Activated CD8-positive, alpha-beta T cell treated with anti-CD3 and anti-CD28 coated beads, Interleukin-2, amount 10 ng/mL, durations not matched to agents 7 days and 5 days (primary cell): ENCODE measurements around the gene DGKB. TPM values are rescaled to one million over a fixed set of nuclear protein-coding genes. Genes with fewer than 3 reads are reported as not detected.

ENCODE experiments used
- ATAC-seq: fragments of 150-1000 bp; cut with Tn5 transposase; one replicate; pipeline ENCODE4 v1.10.0; 2021; ENCODE audit warnings: moderate library complexity
- CTCF ChIA-PET: fragments of 350-600 bp; sonication (Branson Sonifier 250); formaldehyde crosslinking; loops from one replicate; lab custom pipeline; 2021; ENCODE audit warnings: antibody characterized with exemption; lab: Charles Lee
- POLR2A ChIA-PET: fragments of 350-600 bp; sonication (Branson Sonifier 250); formaldehyde crosslinking; loops from one replicate; lab custom pipeline; 2021; ENCODE audit warnings: antibody characterized with exemption; lab: Charles Lee
- DNase-seq: peaks from one replicate; pipeline ENCODE4 v3.0.0-alpha.2; 2020
- H3K27ac Mint-ChIP-seq: one replicate; pipeline ENCODE4 v1.8.0; 2021; ENCODE audit warnings: mild to moderate bottlenecking, mixed read lengths
- H3K27me3 Mint-ChIP-seq: one replicate; pipeline ENCODE4 v1.8.0; 2021; ENCODE audit warnings: low read depth, mixed read lengths
- H3K36me3 Mint-ChIP-seq: one replicate; pipeline ENCODE4 v1.8.0; 2021; ENCODE audit warnings: low read depth, mixed read lengths
- H3K4me1 Mint-ChIP-seq: one replicate; pipeline ENCODE4 v1.8.0; 2021; ENCODE audit warnings: low read depth, mixed read lengths
- H3K4me3 Mint-ChIP-seq: one replicate; pipeline ENCODE4 v1.8.0; 2021; ENCODE audit warnings: mild to moderate bottlenecking, mixed read lengths
- H3K9me3 Mint-ChIP-seq: one replicate; pipeline ENCODE4 v1.8.0; 2022; ENCODE audit warnings: mixed read lengths; ENCODE audit not compliant: insufficient read depth
- total RNA-seq, 2 experiments: library from RNA; stranded (reverse); gene quantifications; one replicate each; pipeline ENCODE4 v1.2.3, GENCODE V29; 2021

Gene DGKB
- total RNA-seq, 2 experiments from 2014 or later, result not detected

GRCh38 chr7:14236834-14237233, 665.7 kb downstream of the DGKB start:
- DNase-seq, result no peak
- no peak for ATAC-seq
- no peaks in the 10 kb centered on the region for H3K4me1 Mint-ChIP-seq
- H3K36me3 Mint-ChIP-seq, result no peaks in the 10 kb centered on the region
- no peaks in the 10 kb centered on the region for H3K27me3 Mint-ChIP-seq
- POLR2A ChIA-PET, result no interaction called here
- CTCF ChIA-PET, result no interaction called here
- H3K9me3 Mint-ChIP-seq, result no peaks in the 10 kb centered on the region
- H3K27ac Mint-ChIP-seq, result no peak overlapping the region
- no peak overlapping the region for H3K4me3 Mint-ChIP-seq

GRCh38 chr7:14235056-14235455, 667.5 kb downstream of the DGKB start:
- Mint-ChIP-seq H3K27ac (no peak overlapping the region), H3K4me3 (no peak overlapping the region), H3K36me3 (no peaks in the 10 kb centered on the region), H3K9me3 (no peaks in the 10 kb centered on the region), H3K4me1 (no peaks in the 10 kb centered on the region), H3K27me3 (no peaks in the 10 kb centered on the region)
- ChIA-PET POLR2A (no interaction called here), CTCF (no interaction called here)
- DNase-seq (no peak), ATAC-seq (no peak)

- H3K4me3 Mint-ChIP-seq, result no peak overlapping the region
- ATAC-seq (no peak), DNase-seq (no peak)
- no peaks in the 10 kb centered on the region for H3K36me3 Mint-ChIP-seq
- no peaks in the 10 kb centered on the region for H3K4me1 Mint-ChIP-seq
- POLR2A ChIA-PET, result no interaction called here
- CTCF ChIA-PET, result no interaction called here
- H3K27me3 Mint-ChIP-seq, result no peaks in the 10 kb centered on the region
- peaks cover 2% of the 10 kb centered on the region for H3K9me3 Mint-ChIP-seq
- no peak overlapping the region for H3K27ac Mint-ChIP-seq
These were observed 668.6 kb downstream of the DGKB start for GRCh38 chr7:14233868-14234369.

- H3K4me3 Mint-ChIP-seq, result no peak overlapping the region
- CTCF ChIA-PET, result no interaction called here
- peaks cover 2% of the 10 kb centered on the region for H3K9me3 Mint-ChIP-seq
- no peak overlapping the region for H3K27ac Mint-ChIP-seq
- DNase-seq, result no peak
- ATAC-seq, result no peak
- H3K4me1 Mint-ChIP-seq, result no peaks in the 10 kb centered on the region
- no peaks in the 10 kb centered on the region for H3K27me3 Mint-ChIP-seq
- POLR2A ChIA-PET, result no interaction called here
- H3K36me3 Mint-ChIP-seq, result no peaks in the 10 kb centered on the region
These were observed 669.3 kb downstream of the DGKB start for GRCh38 chr7:14233076-14233867.

- no peaks in the 10 kb centered on the region for H3K36me3 Mint-ChIP-seq
- ChIA-PET CTCF (no interaction called here), POLR2A (no interaction called here)
- no peaks in the 10 kb centered on the region for H3K4me1 Mint-ChIP-seq
- H3K27me3 Mint-ChIP-seq, result no peaks in the 10 kb centered on the region
- no peak for DNase-seq
- H3K9me3 Mint-ChIP-seq, result peaks cover 10% of the 10 kb centered on the region
- no peak overlapping the region for H3K27ac Mint-ChIP-seq
- ATAC-seq, result no peak
- H3K4me3 Mint-ChIP-seq, result no peak overlapping the region
These were observed 673.5 kb downstream of the DGKB start for GRCh38 chr7:14229047-14229446.

GRCh38 chr7:14228341-14228740, 674.2 kb downstream of the DGKB start:
- H3K27me3 Mint-ChIP-seq, result no peaks in the 10 kb centered on the region
- H3K36me3 Mint-ChIP-seq, result no peaks in the 10 kb centered on the region
- H3K4me1 Mint-ChIP-seq, result no peaks in the 10 kb centered on the region
- ChIA-PET CTCF (no interaction called here), POLR2A (no interaction called here)
- ATAC-seq, result no peak
- H3K9me3 Mint-ChIP-seq, result peaks cover 10% of the 10 kb centered on the region
- no peak overlapping the region for H3K4me3 Mint-ChIP-seq
- DNase-seq, result no peak
- H3K27ac Mint-ChIP-seq, result no peak overlapping the region

- Mint-ChIP-seq H3K36me3 (no peaks in the 10 kb centered on the region), H3K27ac (no peak overlapping the region), H3K4me1 (no peaks in the 10 kb centered on the region), H3K4me3 (no peak overlapping the region), H3K9me3 (peaks cover 10% of the 10 kb centered on the region), H3K27me3 (no peaks in the 10 kb centered on the region)
- DNase-seq (no peak), ATAC-seq (no peak)
- ChIA-PET POLR2A (no interaction called here), CTCF (no interaction called here)
These were observed 676.4 kb downstream of the DGKB start for GRCh38 chr7:14226126-14226525.

GRCh38 chr7:14219125-14219524, 683.4 kb downstream of the DGKB start:
- POLR2A ChIA-PET, result no interaction called here
- no peaks in the 10 kb centered on the region for H3K27me3 Mint-ChIP-seq
- peaks cover 4% of the 10 kb centered on the region for H3K9me3 Mint-ChIP-seq
- no peak overlapping the region for H3K27ac Mint-ChIP-seq
- no peaks in the 10 kb centered on the region for H3K4me1 Mint-ChIP-seq
- no peak overlapping the region for H3K4me3 Mint-ChIP-seq
- DNase-seq, result no peak
- CTCF ChIA-PET, result no interaction called here
- ATAC-seq, result no peak
- no peaks in the 10 kb centered on the region for H3K36me3 Mint-ChIP-seq

- no peaks in the 10 kb centered on the region for H3K27me3 Mint-ChIP-seq
- DNase-seq (no peak), ATAC-seq (no peak)
- POLR2A ChIA-PET, result no interaction called here
- H3K27ac Mint-ChIP-seq, result no peak overlapping the region
- H3K4me3 Mint-ChIP-seq, result no peak overlapping the region
- no peaks in the 10 kb centered on the region for H3K4me1 Mint-ChIP-seq
- peaks cover 4% of the 10 kb centered on the region for H3K9me3 Mint-ChIP-seq
- H3K36me3 Mint-ChIP-seq, result no peaks in the 10 kb centered on the region
- CTCF ChIA-PET, result no interaction called here
These were observed 684.2 kb downstream of the DGKB start for GRCh38 chr7:14218338-14218737.

- Mint-ChIP-seq H3K9me3 (no peaks in the 10 kb centered on the region), H3K36me3 (no peaks in the 10 kb centered on the region), H3K4me1 (no peaks in the 10 kb centered on the region), H3K4me3 (no peak overlapping the region), H3K27ac (no peak overlapping the region), H3K27me3 (no peaks in the 10 kb centered on the region)
- DNase-seq, result no peak
- no peak for ATAC-seq
- ChIA-PET CTCF (no interaction called here), POLR2A (no interaction called here)
These were observed 692.6 kb downstream of the DGKB start for GRCh38 chr7:14209896-14210484.

GRCh38 chr7:14207711-14208110, 694.8 kb downstream of the DGKB start:
- POLR2A ChIA-PET, result no interaction called here
- DNase-seq, result no peak
- Mint-ChIP-seq H3K27ac (no peak overlapping the region), H3K4me1 (no peaks in the 10 kb centered on the region), H3K4me3 (no peak overlapping the region), H3K9me3 (no peaks in the 10 kb centered on the region), H3K36me3 (no peaks in the 10 kb centered on the region), H3K27me3 (no peaks in the 10 kb centered on the region)
- no peak for ATAC-seq
- CTCF ChIA-PET, result no interaction called here

GRCh38 chr7:14207138-14207537, 695.4 kb downstream of the DGKB start:
- Mint-ChIP-seq H3K27me3 (no peaks in the 10 kb centered on the region), H3K9me3 (no peaks in the 10 kb centered on the region)

More at GRCh38 chr7:14207138-14207537, 695.4 kb downstream of the DGKB start:
- ATAC-seq (no peak), DNase-seq (no peak)
- H3K27ac Mint-ChIP-seq, result no peak overlapping the region
- CTCF ChIA-PET, result no interaction called here
- H3K4me1 Mint-ChIP-seq, result no peaks in the 10 kb centered on the region
- no peak overlapping the region for H3K4me3 Mint-ChIP-seq
- POLR2A ChIA-PET, result no interaction called here
- H3K36me3 Mint-ChIP-seq, result no peaks in the 10 kb centered on the region
